SK-N-SH (cell line): ENCODE measurements around the gene PRC1. TPM values are rescaled to one million over a fixed set of nuclear protein-coding genes. Genes with fewer than 3 reads are reported as not detected.

Experiments
- CTCF ChIA-PET: fragments of 300-600, 350-600 bp; formaldehyde crosslinking; extraction: SDS; loops from one replicate; lab custom pipeline; 2021; lab: Yijun Ruan, JAX
- POLR2A ChIA-PET: fragments of 350-600 bp; sonication (Branson Sonifier 250); formaldehyde crosslinking; extraction: SDS; loops from one replicate; lab custom pipeline; 2020; ENCODE audit warnings: antibody characterized with exemption, inconsistent platforms; lab: Yijun Ruan, JAX
- DNase-seq: peaks from one replicate; pipeline ENCODE4 v3.0.0; 2012
- H2AFZ ChIP-seq: fragments of 200-600 bp; sonication (generic); 2 replicates; pipeline ENCODE4 v1.8.1; 2016; ENCODE audit warnings: antibody characterized with exemption, mild to moderate bottlenecking, low read depth
- H3F3A ChIP-seq: fragments of 200-600 bp; sonication (generic); replicated peaks from 2 replicates; pipeline ENCODE3; 2016; ENCODE audit warnings: antibody characterized with exemption, mild to moderate bottlenecking; ENCODE audit not compliant: insufficient read depth
- H3K27ac ChIP-seq, 2 experiments: fragments of 200-500 bp in 1 of 2; fragments of 200-600 bp in 1 of 2; sonication (Bioruptor generic) in 1 of 2; sonication (generic), shearing (Covaris generic) in 1 of 2; 2 replicates each; pipeline versions ENCODE4 v1.5.1 to v1.6.1; 2014 to 2016; ENCODE audit warnings: low read depth in 2 of 2, inconsistent platforms in 1 of 2, low read length in 1 of 2, mild to moderate bottlenecking in 1 of 2, mixed read lengths in 1 of 2
- H3K27me3 ChIP-seq: fragments of 200-600 bp; sonication (generic), shearing (Covaris generic); 2 replicates; pipeline ENCODE4 v1.6.1; 2016; ENCODE audit warnings: mixed run types; ENCODE audit not compliant: insufficient read depth
- H3K36me3 ChIP-seq, 2 experiments: fragments of 200-500 bp in 1 of 2; fragments of 200-600 bp in 1 of 2; sonication (Bioruptor generic) in 1 of 2; sonication (generic) in 1 of 2; replicated peaks in 1 of 2; 2 replicates each; pipeline versions ENCODE3 to v1.5.1; 2014 to 2016; ENCODE audit warnings: low read length in 1 of 2, mild to moderate bottlenecking in 1 of 2; ENCODE audit not compliant: insufficient read depth in 2 of 2, control insufficient read depth in 1 of 2
- H3K4me1 ChIP-seq, 2 experiments: fragments of 200-500 bp in 1 of 2; fragments of 200-600 bp in 1 of 2; sonication (Bioruptor generic) in 1 of 2; sonication (generic), shearing (Covaris generic) in 1 of 2; 2 replicates each; pipeline versions ENCODE4 v1.5.1 to v1.6.1; 2014 to 2016; ENCODE audit warnings: low read depth in 1 of 2, low read length in 1 of 2, mixed run types in 1 of 2; ENCODE audit not compliant: insufficient read depth in 2 of 2, control insufficient read depth in 1 of 2
- H3K4me2 ChIP-seq: fragments of 200-600 bp; sonication (generic), shearing (Covaris generic); 2 replicates; pipeline ENCODE4 v1.6.1; 2017; ENCODE audit warnings: mixed run types
- H3K4me3 ChIP-seq, 2 experiments: fragments of 200-500 bp in 1 of 2; fragments of 200-600 bp in 1 of 2; sonication (Bioruptor generic) in 1 of 2; sonication (generic), shearing (Covaris generic) in 1 of 2; 2 replicates each; pipeline versions ENCODE4 v1.5.1 to v1.8.1; 2014 to 2016; ENCODE audit warnings: low read depth in 2 of 2, inconsistent platforms in 1 of 2, low read length in 1 of 2, mild to moderate bottlenecking in 1 of 2, mixed read lengths in 1 of 2, moderate library complexity in 1 of 2
- H3K79me2 ChIP-seq: fragments of 200-600 bp; sonication (generic); 2 replicates; pipeline ENCODE4 v1.8.1; 2017; ENCODE audit warnings: mild to moderate bottlenecking; ENCODE audit not compliant: insufficient read depth
- H3K9ac ChIP-seq: fragments of 200-600 bp; sonication (generic); 2 replicates; pipeline ENCODE4 v1.6.1; 2017; ENCODE audit warnings: mixed run types
- H3K9me2 ChIP-seq: fragments of 200-600 bp; sonication (generic); 2 replicates; pipeline ENCODE4 v1.6.1; 2017; ENCODE audit warnings: mixed run types
- H3K9me3 ChIP-seq: fragments of 200-600 bp; sonication (generic); 2 replicates; pipeline ENCODE4 v1.6.1; 2017; ENCODE audit warnings: mixed run types, mild to moderate bottlenecking, moderate library complexity
- H4K20me1 ChIP-seq: fragments of 200-600 bp; sonication (generic); 2 replicates; pipeline ENCODE4 v1.6.1; 2017; ENCODE audit warnings: mild to moderate bottlenecking, mixed run types; ENCODE audit not compliant: insufficient read depth
- CHD2 ChIP-seq: fragments of 150-350 bp; IDR thresholded peaks from 2 replicates; pipeline ENCODE4 v1.6.1; 2018; ENCODE audit warnings: low read length; ENCODE audit not compliant: partially characterized antibody
- CTCF ChIP-seq: fragments of 200-600 bp; sonication (generic); IDR thresholded peaks from 2 replicates; pipeline ENCODE4 v1.6.1; 2017; ENCODE audit warnings: antibody characterized with exemption, mild to moderate bottlenecking, moderate library complexity
- EP300 ChIP-seq, 2 experiments: IDR thresholded peaks; 2 replicates each; pipeline versions ENCODE4 v1.4.0 to v1.6.1; 2012; ENCODE audit warnings: borderline replicate concordance in 1 of 2, low read depth in 1 of 2, low read length in 1 of 2
- EZH2phosphoT487 ChIP-seq: fragments of 200-600 bp; sonication (generic); IDR thresholded peaks from 2 replicates; pipeline ENCODE4 v1.6.1; 2017; ENCODE audit warnings: low read depth, mixed run types, mild to moderate bottlenecking, antibody characterized with exemption, moderate library complexity, borderline replicate concordance
- FOSL2 ChIP-seq: IDR thresholded peaks from 2 replicates; pipeline ENCODE4 v1.4.0; 2012; ENCODE audit warnings: low read depth, mild to moderate bottlenecking, moderate library complexity, borderline replicate concordance
- FOXM1 ChIP-seq: IDR thresholded peaks from 2 replicates; pipeline ENCODE4 v1.4.0; 2012; ENCODE audit warnings: low read depth, mild to moderate bottlenecking
- GABPA ChIP-seq: IDR thresholded peaks from 2 replicates; pipeline ENCODE4 v1.4.0; 2012; ENCODE audit warnings: low read depth, mild to moderate bottlenecking
- GATA2 ChIP-seq: sonication (generic); formaldehyde crosslinking; IDR thresholded peaks from 2 replicates; pipeline ENCODE4 v1.5.0; 2020; ENCODE audit warnings: mild to moderate bottlenecking, missing genetic modification reagents
- JUND ChIP-seq: IDR thresholded peaks from 2 replicates; pipeline ENCODE4 v1.4.0; 2012
- NFIC ChIP-seq: IDR thresholded peaks from 2 replicates; pipeline ENCODE4 v1.4.0; 2012; ENCODE audit warnings: borderline replicate concordance
- PBX3 ChIP-seq: IDR thresholded peaks from 2 replicates; pipeline ENCODE4; 2012
- POLR2AphosphoS5 ChIP-seq: IDR thresholded peaks from 2 replicates; pipeline ENCODE4 v1.6.1; 2012; ENCODE audit warnings: low read depth, low read length
- RFX5 ChIP-seq: IDR thresholded peaks from 2 replicates; pipeline ENCODE4 v1.6.1; 2012; ENCODE audit warnings: mild to moderate bottlenecking, improper control_type of control experiment, low read length
- SIN3A ChIP-seq: IDR thresholded peaks from 2 replicates; pipeline ENCODE4 v1.6.1; 2012; ENCODE audit warnings: low read depth, mild to moderate bottlenecking, low read length, moderate library complexity, borderline replicate concordance
- SMC3 ChIP-seq: IDR thresholded peaks from 2 replicates; pipeline ENCODE4 v1.6.1; 2012; ENCODE audit warnings: low read depth, low read length, improper control_type of control experiment
- USF1 ChIP-seq: IDR thresholded peaks from 2 replicates; pipeline ENCODE4 v1.4.0; 2012; ENCODE audit warnings: low read depth, borderline replicate concordance
- YY1 ChIP-seq: IDR thresholded peaks from 2 replicates; pipeline ENCODE4 v1.4.0; 2012; ENCODE audit warnings: low read depth, mild to moderate bottlenecking
- WGBS: methylation state at CpG from one replicate; pipeline ENCODE4 v1.1.6; 2017; ENCODE audit warnings: low lambda C conversion rate; 5-methylcytosine and 5-hydroxymethylcytosine counted together
- polyA plus RNA-seq, 3 experiments: library from polyadenylated mRNA; depleted of rRNA; stranded (reverse); fragments of >200 nt; gene quantifications; 2 replicates each; pipeline ENCODE4 v1.2.3, GENCODE V29; 2012

PRC1 gene
- polyA plus RNA-seq, 1 of the 3 experiments (the other 2 are of a cell fraction) = 125 TPM

- H3K79me2 ChIP-seq = peaks cover 30% of the 10 kb centered on the region
- no peaks in the 10 kb centered on the region for H3K9me3 ChIP-seq
- peak overlapping the region; percentile 86 for H3K4me2 ChIP-seq
- H2AFZ ChIP-seq = peak overlapping the region; percentile 74; the same call in 1 of the 2 replicates
- no peaks in the 10 kb centered on the region for H3K9me2 ChIP-seq
- H4K20me1 ChIP-seq = no peaks in the 10 kb centered on the region
- CTCF ChIA-PET = interaction anchor here (0.5 to 10.8 kb wide), 47 partner anchors 8 to 1121 kb away, joined by 3 to 186 read pairs (median 7); partner anchors contain the start of genes HDDC3, MAN2A2, PRC1 and UNC45A
- peaks cover 12% of the 10 kb centered on the region for H3F3A ChIP-seq
- no peak for DNase-seq
- peaks cover 6 to 30% of the 10 kb centered on the region in 2 experiments for H3K36me3 ChIP-seq
- peak overlapping the region; percentile 76 to 81 for H3K4me3 ChIP-seq
- POLR2A ChIA-PET = interaction anchor here (0.8 to 2.5 kb wide), 7 partner anchors 9 to 94 kb away, joined by 3 to 12 read pairs (median 5); partner anchors contain the start of genes HDDC3, UNC45A and VPS33B
- H3K27me3 ChIP-seq = no peaks in the 10 kb centered on the region
- peaks cover 0 to 23% of the 10 kb centered on the region in 2 experiments; a peak in 1 of 4 replicates for H3K4me1 ChIP-seq
- H3K27ac ChIP-seq = peak overlapping the region in 1 of 2 experiments; percentile 88; a peak in 2 of 4 replicates
- TF ChIP-seq FOXM1 (no peak), GATA2 (CRISPR knock-in tag) (no peak), SIN3A (no peak), FOSL2 (no peak), EZH2phosphoT487 (no peak), SMC3 (no peak), RFX5 (no peak), EP300 (IDR thresholded peaks at IDR 0.05; ENCODE audit: borderline replicate concordance in 1 of 2, low read depth in 1 of 2, low read length in 1 of 2) (no peak), GABPA (no peak), CHD2 (no peak), USF1 (no peak), NFIC (no peak), POLR2AphosphoS5 (no peak), PBX3 (no peak), YY1 (no peak), JUND (no peak), CTCF (no peak)
- peak overlapping the region; percentile 94; the same call in 1 of the 2 replicates for H3K9ac ChIP-seq
- WGBS = 59% methylated on average over 20 of the region's 20 CpGs
Observed at GRCh38 chr15:90955624-90956273, 38.6 kb downstream of the PRC1 start.
